Spleen (tissue), 7 donors: ENCODE data around the gene PRR35.

Experiments used
- POLR2A ChIP-seq, 3 donors: fragments of 450-650 bp; IDR thresholded peaks; one replicate each; pipeline ENCODE4 v1.5.1; 2017; ENCODE audit warnings: antibody characterized with exemption in 3 of 3, mild to moderate bottlenecking in 1 of 3
- POLR2AphosphoS5 ChIP-seq, 3 donors: sonication (generic); formaldehyde crosslinking; IDR thresholded peaks; one replicate each; pipeline ENCODE4 v1.5.1; 2017; ENCODE audit warnings: antibody characterized with exemption in 3 of 3
- TF ChIP-seq, protein P1 (sequence below), 11 experiments: fragments of 200-600 bp in 7 of 11; fragments of 450-650 bp in 4 of 11; sonication (generic) in 4 of 11; IDR thresholded peaks in 8 of 11; conservative IDR thresholded peaks in 3 of 11; 1 replicate in 7 of 11; 2 replicates in 4 of 11; pipeline versions ENCODE4 v1.4.0 to v1.8.0; 2016 to 2021; ENCODE audit warnings: antibody characterized with exemption in 11 of 11, inconsistent platforms in 4 of 11, mild to moderate bottlenecking in 1 of 11
- donor health status: DM: no; HTN: no; CAD: no; lungs with moderate emphysema.
- donor health status: DM: no; HTN: no; CAD: no.
- donor health status: DM: no; HTN: no; CAD: no.

DNA sequence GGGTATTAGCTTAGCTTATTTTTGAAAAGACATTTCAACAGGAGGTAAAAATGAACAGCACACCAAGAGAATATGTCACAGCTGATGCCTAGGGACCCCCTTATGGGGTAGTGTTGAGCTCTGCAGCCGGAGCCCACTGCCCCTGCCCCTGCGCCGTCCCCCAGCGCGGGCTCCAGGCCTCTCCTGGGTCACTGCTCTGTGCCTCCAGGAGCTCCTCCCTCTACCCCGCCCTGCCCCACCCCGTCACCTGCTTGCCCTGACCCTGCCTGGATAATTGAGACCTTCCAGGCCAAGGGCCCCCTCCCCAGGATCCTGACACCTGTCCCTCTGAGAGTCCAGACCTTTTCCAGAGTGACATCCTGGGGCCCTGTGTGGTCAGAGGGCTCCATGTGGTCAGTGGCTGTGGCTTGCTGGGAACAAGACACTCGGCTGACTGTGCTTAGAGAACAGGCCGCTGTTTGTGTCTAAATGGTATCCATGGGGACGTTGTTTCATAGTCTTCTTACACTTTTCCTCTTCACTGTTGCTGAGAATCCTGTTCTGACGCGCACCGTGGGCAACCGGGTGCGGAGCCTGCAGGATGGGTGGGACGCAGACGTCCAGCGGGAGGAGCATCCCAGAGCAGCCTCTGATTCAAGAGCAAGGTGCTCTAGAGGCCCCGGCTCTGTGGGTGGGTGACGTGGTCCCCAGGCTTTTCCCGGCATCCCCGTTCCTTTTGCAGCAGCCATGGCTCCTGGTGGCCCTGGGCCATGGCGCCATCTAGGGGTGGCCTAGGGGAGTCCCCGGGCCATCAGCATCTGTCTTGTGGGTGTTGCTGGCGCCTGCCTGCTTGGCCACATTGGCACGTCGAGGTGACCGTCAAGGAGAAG, 50.6 kb downstream of the PRR35 start:
- TF ChIP-seq POLR2A (IDR thresholded peaks at IDR 0.05) (no peak), POLR2AphosphoS5 (IDR thresholded peaks at IDR 0.05) (peak; percentile 7 to 62 (median 50))
- TF ChIP-seq, protein P1, sequence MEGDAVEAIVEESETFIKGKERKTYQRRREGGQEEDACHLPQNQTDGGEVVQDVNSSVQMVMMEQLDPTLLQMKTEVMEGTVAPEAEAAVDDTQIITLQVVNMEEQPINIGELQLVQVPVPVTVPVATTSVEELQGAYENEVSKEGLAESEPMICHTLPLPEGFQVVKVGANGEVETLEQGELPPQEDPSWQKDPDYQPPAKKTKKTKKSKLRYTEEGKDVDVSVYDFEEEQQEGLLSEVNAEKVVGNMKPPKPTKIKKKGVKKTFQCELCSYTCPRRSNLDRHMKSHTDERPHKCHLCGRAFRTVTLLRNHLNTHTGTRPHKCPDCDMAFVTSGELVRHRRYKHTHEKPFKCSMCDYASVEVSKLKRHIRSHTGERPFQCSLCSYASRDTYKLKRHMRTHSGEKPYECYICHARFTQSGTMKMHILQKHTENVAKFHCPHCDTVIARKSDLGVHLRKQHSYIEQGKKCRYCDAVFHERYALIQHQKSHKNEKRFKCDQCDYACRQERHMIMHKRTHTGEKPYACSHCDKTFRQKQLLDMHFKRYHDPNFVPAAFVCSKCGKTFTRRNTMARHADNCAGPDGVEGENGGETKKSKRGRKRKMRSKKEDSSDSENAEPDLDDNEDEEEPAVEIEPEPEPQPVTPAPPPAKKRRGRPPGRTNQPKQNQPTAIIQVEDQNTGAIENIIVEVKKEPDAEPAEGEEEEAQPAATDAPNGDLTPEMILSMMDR (IDR thresholded peaks at IDR 0.05 in 8 of 11, conservative IDR thresholded peaks at IDR 0.05 in 3 of 11): peak; percentile 41 to 91 (median 75)
